ENCODE results near the gene CEACAM19. TPM values are rescaled to one million over a fixed set of nuclear protein-coding genes. Genes with fewer than 3 reads are reported as not detected.
A peak's percentile ranks its signal among the peaks of the same experiment; 100 is the strongest.

The CEACAM19 gene
- total RNA-seq, 1 experiment from 2014 or later = 8.0 TPM

GRCh38 chr19:44725684-44726083, 54.4 kb downstream of the CEACAM19 start:
- Histone ChIP-seq H3K4me2 (peak overlapping the region; percentile 47; the same call in 1 of the 2 replicates), H3K36me3 (ENCODE audit: low read depth) (no peaks in the 10 kb centered on the region), H2AFZ (no peak overlapping the region), H3K4me3 (no peak overlapping the region), H3F3A (ENCODE audit: insufficient read depth, low read depth) (peaks cover 30% of the 10 kb centered on the region), H3K27ac (no peak overlapping the region), H4K20me1 (ENCODE audit: insufficient read depth) (no peaks in the 10 kb centered on the region), H3K9me2 (ENCODE audit: insufficient read depth) (no peaks in the 10 kb centered on the region), H3K9me3 (ENCODE audit: insufficient read depth, low read depth) (no peaks in the 10 kb centered on the region), H3K79me2 (ENCODE audit: low read depth) (no peaks in the 10 kb centered on the region), H3K27me3 (ENCODE audit: insufficient read depth, low read depth) (no peaks in the 10 kb centered on the region), H3K4me1 (replicated peaks; ENCODE audit: insufficient read depth) (peaks cover 53% of the 10 kb centered on the region)
- no TSS peak for BruUV-seq (replicated peaks)
- no peak for DNase-seq
- TF ChIP-seq EZH2 (IDR thresholded peaks at IDR 0.05; ENCODE audit: low read depth) (no peak), CTCF (conservative IDR thresholded peaks at IDR 0.05) (no peak)
- CTCF ChIA-PET = interaction anchor here (0.6 to 2.8 kb wide), 6 partner anchors 45 to 122 kb away, joined by 3 to 55 read pairs (median 7); partner anchors contain the start of gene NECTIN2
- POLR2A ChIA-PET (ENCODE audit: unreplicated experiment) = interaction anchor here (0.6 to 1.2 kb wide), 3 partner anchors 28 to 795 kb away, joined by 3 to 8 read pairs (median 6); no protein-coding TSS in a partner anchor
- intact Hi-C loops (cut with micrococcal nuclease; ENCODE audit: unreplicated experiment) = loop anchor here (2.0 kb wide), 2 partner anchors 13 to 119 kb away; no protein-coding TSS in a partner anchor

GRCh38 chr19:44726465-44726864, 55.2 kb downstream of the CEACAM19 start:
- H3K9me3 ChIP-seq (ENCODE audit: insufficient read depth, low read depth) = no peaks in the 10 kb centered on the region
- H2AFZ ChIP-seq = no peak overlapping the region
- POLR2A ChIA-PET (ENCODE audit: unreplicated experiment) = interaction anchor here (0.7 kb wide), 1 partner anchor 118 kb away, joined by 3 read pairs; no protein-coding TSS in a partner anchor
- no peaks in the 10 kb centered on the region for H3K27me3 ChIP-seq (ENCODE audit: insufficient read depth, low read depth)
- CTCF ChIA-PET = interaction anchor here (0.7 kb wide), 1 partner anchor 122 kb away, joined by 5 read pairs; no protein-coding TSS in a partner anchor
- peaks cover 45% of the 10 kb centered on the region for H3K4me1 ChIP-seq (replicated peaks; ENCODE audit: insufficient read depth)
- H3K27ac ChIP-seq = no peak overlapping the region
- no peak overlapping the region for H3K4me2 ChIP-seq
- intact Hi-C loops (cut with micrococcal nuclease; ENCODE audit: unreplicated experiment) = no loop called here
- H3K36me3 ChIP-seq (ENCODE audit: low read depth) = no peaks in the 10 kb centered on the region
- H3F3A ChIP-seq (ENCODE audit: insufficient read depth, low read depth) = peaks cover 30% of the 10 kb centered on the region
- peak in 1 of 2 experiments; percentile 42 for DNase-seq
- TF ChIP-seq EZH2 (IDR thresholded peaks at IDR 0.05; ENCODE audit: low read depth) (no peak), CTCF (conservative IDR thresholded peaks at IDR 0.05) (no peak)
- H3K4me3 ChIP-seq = no peak overlapping the region
- no peaks in the 10 kb centered on the region for H3K79me2 ChIP-seq (ENCODE audit: low read depth)
- BruUV-seq (replicated peaks) = no TSS peak
- no peaks in the 10 kb centered on the region for H4K20me1 ChIP-seq (ENCODE audit: insufficient read depth)
- H3K9me2 ChIP-seq (ENCODE audit: insufficient read depth) = no peaks in the 10 kb centered on the region

- H3K36me3 ChIP-seq (ENCODE audit: low read depth) = no peaks in the 10 kb centered on the region
- H3K4me2 ChIP-seq = no peak overlapping the region
- H3K9me2 ChIP-seq (ENCODE audit: insufficient read depth) = no peaks in the 10 kb centered on the region
- CTCF ChIA-PET = interaction anchor here (0.6 to 0.8 kb wide), 2 partner anchors 26 to 930 kb away, joined by 3 read pairs; no protein-coding TSS in a partner anchor
- peaks cover 35% of the 10 kb centered on the region for H3K4me1 ChIP-seq (replicated peaks; ENCODE audit: insufficient read depth)
- no peaks in the 10 kb centered on the region for H3K79me2 ChIP-seq (ENCODE audit: low read depth)
- H4K20me1 ChIP-seq (ENCODE audit: insufficient read depth) = no peaks in the 10 kb centered on the region
- POLR2A ChIA-PET (ENCODE audit: unreplicated experiment) = interaction anchor here (0.8 kb wide), 1 partner anchor 43 kb away, joined by 7 read pairs; no protein-coding TSS in a partner anchor
- DNase-seq = no peak
- no peak overlapping the region for H3K27ac ChIP-seq
- H3K9me3 ChIP-seq (ENCODE audit: insufficient read depth, low read depth) = no peaks in the 10 kb centered on the region
- intact Hi-C loops (cut with micrococcal nuclease; ENCODE audit: unreplicated experiment) = no loop called here
- no peak overlapping the region for H3K4me3 ChIP-seq
- H3F3A ChIP-seq (ENCODE audit: insufficient read depth, low read depth) = peaks cover 31% of the 10 kb centered on the region
- H3K27me3 ChIP-seq (ENCODE audit: insufficient read depth, low read depth) = no peaks in the 10 kb centered on the region
- no peak overlapping the region for H2AFZ ChIP-seq
- no peak for TF ChIP-seq CTCF (conservative IDR thresholded peaks at IDR 0.05)
- no peak for TF ChIP-seq EZH2 (IDR thresholded peaks at IDR 0.05; ENCODE audit: low read depth)
- BruUV-seq (replicated peaks) = no TSS peak
Measured at GRCh38 chr19:44728178-44728577, 56.9 kb downstream of the CEACAM19 start.
